GM18511 (cell line): Measurements from ENCODE around the gene AAMP.
A peak's percentile ranks its signal among the peaks of the same experiment; 100 is the strongest.

ENCODE experiments used
- ATAC-seq: cut with Tn5 transposase; IDR thresholded peaks from one replicate; pipeline ENCODE4 v1.9.1; 2021; ENCODE audit warnings: mild to moderate bottlenecking, moderate library complexity; ENCODE audit not compliant: unreplicated experiment

AAMP gene

GRCh38 chr2:218229239-218229638 is 40.7 kb downstream of the AAMP start:
- ATAC-seq, result peak; percentile 89

- no peak for ATAC-seq
Observed at GRCh38 chr2:218228366-218229090, 41.4 kb downstream of the AAMP start.

GRCh38 chr2:218226903-218227302 is 43.0 kb downstream of the AAMP start:
- ATAC-seq, result no peak

- no peak for ATAC-seq
Observed at GRCh38 chr2:218224186-218224585, 45.8 kb downstream of the AAMP start.

- no peak for ATAC-seq
Observed at GRCh38 chr2:218223046-218223445, 46.9 kb downstream of the AAMP start.

- ATAC-seq, result no peak
Observed at GRCh38 chr2:218221000-218221399, 48.9 kb downstream of the AAMP start.

GRCh38 chr2:218219934-218220333 is 50.0 kb downstream of the AAMP start:
- ATAC-seq, result no peak

GRCh38 chr2:218218268-218219185 is 51.4 kb downstream of the AAMP start:
- ATAC-seq, result peak; percentile 47

- ATAC-seq, result peak; percentile 53
Observed at GRCh38 chr2:218217360-218218267, 52.3 kb downstream of the AAMP start.

- peak; percentile 72 for ATAC-seq
Observed at GRCh38 chr2:218216674-218217359, 53.1 kb downstream of the AAMP start, which contains the start of gene ARPC2. TSS of gene ARPC2 (plus strand) at chr2:218217189. CDS start at chr2:218217471, 282 bp downstream.

- ATAC-seq, result no peak
Observed at GRCh38 chr2:218216336-218216673, 53.6 kb downstream of the AAMP start.
